ENCODE measurements around the gene NCOA7.

The NCOA7 gene, protein sequence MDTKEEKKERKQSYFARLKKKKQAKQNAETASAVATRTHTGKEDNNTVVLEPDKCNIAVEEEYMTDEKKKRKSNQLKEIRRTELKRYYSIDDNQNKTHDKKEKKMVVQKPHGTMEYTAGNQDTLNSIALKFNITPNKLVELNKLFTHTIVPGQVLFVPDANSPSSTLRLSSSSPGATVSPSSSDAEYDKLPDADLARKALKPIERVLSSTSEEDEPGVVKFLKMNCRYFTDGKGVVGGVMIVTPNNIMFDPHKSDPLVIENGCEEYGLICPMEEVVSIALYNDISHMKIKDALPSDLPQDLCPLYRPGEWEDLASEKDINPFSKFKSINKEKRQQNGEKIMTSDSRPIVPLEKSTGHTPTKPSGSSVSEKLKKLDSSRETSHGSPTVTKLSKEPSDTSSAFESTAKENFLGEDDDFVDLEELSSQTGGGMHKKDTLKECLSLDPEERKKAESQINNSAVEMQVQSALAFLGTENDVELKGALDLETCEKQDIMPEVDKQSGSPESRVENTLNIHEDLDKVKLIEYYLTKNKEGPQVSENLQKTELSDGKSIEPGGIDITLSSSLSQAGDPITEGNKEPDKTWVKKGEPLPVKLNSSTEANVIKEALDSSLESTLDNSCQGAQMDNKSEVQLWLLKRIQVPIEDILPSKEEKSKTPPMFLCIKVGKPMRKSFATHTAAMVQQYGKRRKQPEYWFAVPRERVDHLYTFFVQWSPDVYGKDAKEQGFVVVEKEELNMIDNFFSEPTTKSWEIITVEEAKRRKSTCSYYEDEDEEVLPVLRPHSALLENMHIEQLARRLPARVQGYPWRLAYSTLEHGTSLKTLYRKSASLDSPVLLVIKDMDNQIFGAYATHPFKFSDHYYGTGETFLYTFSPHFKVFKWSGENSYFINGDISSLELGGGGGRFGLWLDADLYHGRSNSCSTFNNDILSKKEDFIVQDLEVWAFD

GRCh38 chr6:125790358-125791150 is at the start of gene NCOA7:
NCOA7 (plus strand) TSS chr6:125790960; CDS start chr6:125815355, 24,395 bp downstream.
- peak; percentile 87 for DNase-seq

DNA sequence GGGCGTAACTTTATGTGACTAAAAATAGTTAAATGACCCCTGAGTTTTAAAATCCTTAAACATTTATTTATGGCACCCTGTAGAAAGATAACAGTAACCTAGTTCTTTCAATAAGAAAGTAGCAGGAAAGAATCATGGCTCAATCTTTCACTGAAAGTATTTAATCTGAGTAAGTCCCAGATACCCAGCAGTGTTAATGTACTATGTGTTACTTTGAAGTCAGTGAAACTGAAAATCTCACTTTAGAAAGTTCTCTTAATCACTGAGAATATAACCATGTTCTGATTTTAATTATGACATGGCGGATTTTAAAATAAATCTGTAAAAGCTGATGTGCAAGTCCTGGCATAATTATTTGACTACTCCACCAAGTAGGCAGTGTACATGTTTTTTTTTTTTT is 49.4 kb upstream of the NCOA7 start:
- no peak for DNase-seq

GRCh38 chr6:125742024-125742423 is 48.7 kb upstream of the NCOA7 start:
- DNase-seq, result no peak

DNA sequence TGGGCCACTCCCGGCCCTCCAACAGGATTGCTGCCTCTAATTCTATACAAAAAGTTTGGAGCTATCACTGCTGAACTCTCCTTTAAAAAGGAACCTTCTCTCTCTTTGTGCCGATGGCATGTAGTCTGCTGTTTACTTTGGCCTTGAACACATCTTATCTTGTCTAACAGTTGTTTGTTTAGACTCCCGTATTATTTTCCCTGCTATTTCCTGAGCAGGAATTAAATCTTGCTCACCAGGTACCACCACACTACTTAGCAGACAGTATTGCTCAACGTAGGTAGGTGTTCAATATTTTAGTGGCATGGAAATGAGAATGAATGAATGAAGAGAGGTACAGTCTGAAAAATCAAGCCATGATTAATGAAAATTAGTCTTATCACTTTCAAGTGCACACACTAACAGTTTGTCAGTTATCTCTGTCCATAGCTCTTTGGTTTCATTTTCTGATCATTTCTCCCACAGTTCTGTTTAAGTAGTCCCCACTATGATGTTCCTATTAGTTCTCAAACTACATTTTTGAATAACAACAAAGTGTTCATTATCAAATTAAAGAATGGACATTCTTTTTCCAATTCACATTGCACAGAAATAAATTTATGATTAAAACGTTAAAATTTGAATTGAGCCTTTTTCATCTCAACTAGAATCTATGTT is 48.2 kb upstream of the NCOA7 start:
- DNase-seq, result no peak

- DNase-seq, result no peak
These were observed 47.2 kb upstream of the NCOA7 start for GRCh38 chr6:125743604-125744003.

GRCh38 chr6:125745281-125746018 is 45.3 kb upstream of the NCOA7 start:
- no peak for DNase-seq

- no peak for DNase-seq
These were observed 44.7 kb upstream of the NCOA7 start for GRCh38 chr6:125746019-125746414.

DNA sequence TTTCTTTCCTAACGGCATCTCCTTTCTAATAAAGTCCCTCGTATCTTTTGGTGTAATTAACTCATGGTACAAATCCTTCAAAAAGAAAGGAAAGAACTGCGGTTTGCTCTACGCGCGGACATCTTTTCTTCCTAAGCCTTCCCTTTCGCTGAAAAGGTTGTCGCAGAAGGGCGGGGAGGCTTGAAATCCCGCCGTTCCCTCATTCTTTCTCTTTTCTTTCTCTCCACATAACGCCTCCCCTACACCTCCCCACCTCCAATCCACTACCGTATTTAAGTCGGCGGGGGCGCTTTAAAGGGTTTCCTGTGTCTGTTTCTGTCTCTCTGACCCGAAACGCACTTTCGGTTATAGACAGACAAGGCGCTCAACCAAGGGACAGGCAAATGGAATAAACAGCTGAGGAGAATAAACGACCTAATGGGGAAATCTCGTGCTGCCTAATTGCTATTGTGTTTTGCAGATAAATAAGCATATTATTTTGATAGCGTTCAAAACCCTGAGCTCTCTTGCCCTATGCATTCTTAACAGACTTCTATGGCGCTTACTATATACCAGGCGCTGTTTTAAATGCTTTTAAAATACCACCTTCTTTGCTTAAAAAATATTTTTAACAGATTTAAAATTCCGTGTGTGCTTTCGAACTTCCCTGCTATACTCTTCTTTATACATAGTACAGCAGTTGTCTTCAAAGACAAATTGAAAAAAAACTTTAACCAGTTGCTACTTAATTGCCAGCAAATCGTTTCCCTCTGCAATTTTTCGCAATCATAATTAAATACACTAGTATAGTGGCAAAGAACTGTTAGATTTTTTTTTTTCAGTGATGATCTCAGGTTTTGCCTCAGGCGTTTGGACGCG is 43.8 kb upstream of the NCOA7 start:
- peak; percentile 80 for DNase-seq

DNA sequence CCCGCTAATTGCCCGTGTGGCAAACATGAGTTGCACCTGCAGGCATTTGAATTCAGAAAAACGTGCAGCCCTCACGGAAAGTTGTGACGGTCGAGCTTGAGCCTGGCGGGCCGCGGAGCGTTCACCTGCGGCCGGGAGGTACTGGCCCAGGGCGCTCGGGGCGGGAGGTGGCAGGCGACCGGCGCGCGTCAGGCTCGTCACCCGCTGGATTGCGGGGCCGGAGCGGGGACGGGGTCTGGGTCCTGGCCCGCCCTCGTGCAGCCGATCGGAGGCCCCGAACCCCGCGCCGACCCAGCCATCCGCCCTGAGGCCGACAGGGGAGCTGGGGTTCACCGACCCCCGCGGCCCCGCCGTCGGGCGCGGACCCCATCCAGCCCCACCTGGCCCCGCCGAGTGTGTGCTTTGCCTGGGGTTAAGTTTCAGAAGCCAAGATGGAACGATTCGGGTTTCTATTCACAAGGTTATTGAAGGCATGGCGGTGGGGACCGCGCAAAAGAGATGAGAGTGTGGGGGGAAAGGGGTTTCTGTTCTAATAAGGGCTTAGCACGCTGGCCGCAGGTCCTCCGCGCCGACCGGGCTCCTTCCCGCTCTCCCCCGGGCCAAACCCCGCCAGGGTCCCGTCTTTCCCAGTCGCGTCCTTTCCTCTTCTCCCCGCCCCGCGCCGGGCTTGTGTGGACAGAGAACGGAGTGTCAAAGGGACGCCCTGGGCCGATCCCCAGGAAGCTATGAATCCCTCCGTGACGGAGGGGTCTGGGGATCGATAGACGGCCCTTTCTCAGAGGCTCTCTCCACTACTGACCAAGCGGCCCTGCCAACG is 43.0 kb upstream of the NCOA7 start:
- peak; percentile 33 for DNase-seq

DNA sequence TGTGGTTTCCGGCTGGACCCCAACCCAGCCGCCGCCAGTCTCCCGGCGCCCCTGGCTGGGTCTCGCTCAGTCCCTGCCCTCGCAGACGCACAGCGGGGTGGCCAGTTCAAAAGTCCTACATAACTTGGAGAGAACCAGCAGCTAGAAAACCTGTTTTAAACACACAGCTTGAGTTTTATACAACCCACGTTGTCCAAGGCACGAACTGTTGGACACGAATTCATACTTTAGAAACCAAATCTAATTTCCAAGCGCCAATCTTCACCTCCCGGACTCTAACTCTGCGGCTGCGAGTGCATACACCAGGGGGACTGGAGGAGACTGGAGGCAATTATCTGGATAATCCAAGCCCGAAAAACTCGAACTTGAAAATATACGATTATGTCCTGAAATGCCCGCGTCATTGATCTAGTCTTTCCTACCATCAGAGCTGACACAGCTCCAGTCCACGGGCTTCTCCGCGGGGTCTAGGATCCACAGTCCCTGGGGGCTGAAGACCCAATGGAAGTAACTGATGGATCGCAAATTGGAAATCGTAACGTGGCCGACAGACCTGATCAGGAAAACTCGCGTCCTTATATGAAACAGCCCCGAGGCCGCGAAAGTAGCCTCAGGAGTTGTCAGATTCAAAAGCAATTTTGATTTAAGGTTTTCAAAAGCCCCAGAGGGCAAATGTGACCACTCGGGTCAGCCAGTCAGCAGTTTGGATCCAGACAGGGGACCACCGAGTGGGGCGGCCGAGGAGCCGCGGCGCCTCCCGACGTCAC is 42.2 kb upstream of the NCOA7 start:
- no peak for DNase-seq

- DNase-seq, result peak; percentile 92
These were observed 41.4 kb upstream of the NCOA7 start, which contains the start of gene HEY2 for GRCh38 chr6:125749173-125749864. HEY2 (plus strand) TSS chr6:125749632; CDS start chr6:125749777, 145 bp downstream.

DNA sequence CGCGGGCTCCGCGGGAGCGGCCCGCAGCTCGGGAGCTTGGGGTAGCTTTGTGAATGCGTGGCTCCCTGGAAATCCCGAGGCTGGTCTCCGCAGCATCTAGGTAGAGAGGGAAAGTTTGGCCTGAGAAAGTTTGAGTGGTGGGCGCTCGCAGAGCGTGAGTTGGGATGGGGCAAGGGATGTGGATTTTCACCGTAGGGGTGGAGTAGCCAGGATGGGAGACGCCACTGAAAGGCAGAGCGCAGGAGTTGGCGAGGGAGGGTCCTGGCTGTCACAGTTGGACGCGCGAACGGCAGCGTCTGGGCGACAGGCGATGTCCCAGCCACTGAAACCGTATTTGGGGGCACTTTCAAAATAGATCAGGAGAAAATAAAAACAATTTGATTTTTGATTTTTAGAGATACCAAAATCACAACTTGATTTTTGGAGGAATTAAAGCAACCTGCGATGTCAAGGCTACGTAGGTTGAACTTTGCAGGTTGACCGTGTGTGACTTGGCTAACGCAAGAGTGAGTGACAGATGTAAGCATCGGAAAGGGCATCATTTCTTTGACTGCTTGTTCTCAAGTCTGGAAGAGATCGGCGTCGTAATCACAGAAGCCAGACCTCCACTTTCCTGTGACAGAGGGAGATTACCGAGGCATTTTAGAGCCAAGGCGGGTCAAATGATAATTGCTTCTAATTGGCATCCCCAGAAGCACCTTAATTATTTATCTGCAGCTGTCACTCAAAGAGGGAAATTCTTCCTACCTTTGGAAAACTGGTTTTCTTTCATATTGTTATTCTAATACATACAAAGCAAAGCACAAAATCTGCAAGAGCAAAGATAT is 40.7 kb upstream of the NCOA7 start:
- DNase-seq, result peak; percentile 16

DNA sequence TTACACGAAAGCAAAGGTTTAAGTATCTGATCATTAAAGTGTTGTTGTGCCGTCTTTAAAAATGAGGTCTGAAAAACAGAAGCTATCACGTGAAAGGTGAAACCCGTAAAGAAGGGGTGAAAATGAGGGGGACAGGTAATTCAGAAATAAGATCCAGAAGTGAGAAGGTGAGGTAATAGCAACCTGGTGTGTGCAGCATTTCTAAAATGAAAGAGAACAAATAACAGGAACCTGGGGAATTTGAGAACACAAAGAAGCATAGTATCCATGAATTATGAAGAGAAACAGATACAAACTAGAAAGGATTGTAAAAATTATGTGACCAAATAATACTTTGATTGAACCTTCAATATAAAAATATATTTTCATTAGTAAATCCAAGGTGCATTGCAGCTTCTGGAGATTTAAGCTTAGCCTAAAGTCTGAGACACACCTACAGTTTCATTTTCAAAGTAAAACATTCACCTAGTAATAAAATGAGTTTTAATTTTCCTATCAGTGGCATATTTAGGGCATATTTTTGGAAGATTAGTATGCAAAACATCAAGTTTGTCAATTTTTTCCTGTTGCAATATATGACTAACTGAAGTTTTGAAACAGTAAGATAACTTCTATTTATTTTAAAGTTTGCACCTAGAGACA is 39.9 kb upstream of the NCOA7 start:
- no peak for DNase-seq

GRCh38 chr6:125751334-125751916 is 39.3 kb upstream of the NCOA7 start:
- DNase-seq, result no peak

DNA sequence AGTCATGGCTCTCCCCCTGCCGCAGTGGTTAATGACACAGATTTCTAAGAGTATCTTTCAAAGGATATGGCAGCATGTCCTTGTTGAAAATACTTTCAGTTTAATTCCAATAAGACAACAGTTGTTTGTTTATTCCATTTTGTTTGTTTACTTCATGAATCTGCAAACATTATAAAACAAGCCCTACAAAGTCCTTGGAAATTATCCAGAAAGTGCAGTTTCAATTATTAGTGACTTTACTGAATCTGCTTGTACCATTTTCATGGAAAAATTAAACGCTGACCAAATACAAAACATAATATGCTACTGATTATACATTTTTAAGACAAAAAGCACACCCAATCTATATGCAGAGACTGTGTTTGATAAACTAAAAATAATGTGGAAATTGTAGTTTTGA is 38.0 kb upstream of the NCOA7 start:
- no peak for DNase-seq

- DNase-seq, result no peak
These were observed 37.4 kb upstream of the NCOA7 start for GRCh38 chr6:125753218-125753936.
